Astrocyte (in vitro differentiated cells and primary cell): ENCODE results near the gene GAS6. TPM values are rescaled to one million over a fixed set of nuclear protein-coding genes. Genes with fewer than 3 reads are reported as not detected.

Source experiments
- DNase-seq: peaks from one replicate; pipeline ENCODE4 v3.0.0-alpha.2; 2010; ENCODE audit warnings: low read depth
- FAIRE-seq: peaks from 2 replicates; lab custom pipeline; 2011; peaks lifted over from hg19 to GRCh38; lab: Jason Lieb, UNC
- H2AFZ ChIP-seq: 2 replicates; pipeline ENCODE4 v1.6.0; 2012; ENCODE audit warnings: low read depth, low read length, inconsistent platforms
- H3K27ac ChIP-seq: 2 replicates; pipeline ENCODE4 v1.5.1; 2011; ENCODE audit warnings: low read depth, low read length, inconsistent platforms
- H3K27me3 ChIP-seq: 2 replicates; pipeline ENCODE4 v1.6.0; 2011; ENCODE audit warnings: low read length, inconsistent platforms; ENCODE audit not compliant: insufficient read depth
- H3K36me3 ChIP-seq: 2 replicates; pipeline ENCODE4 v1.5.1; 2011; ENCODE audit warnings: low read length, inconsistent platforms; ENCODE audit not compliant: insufficient read depth
- H3K4me1 ChIP-seq: 2 replicates; pipeline ENCODE4 v1.5.1; 2011; ENCODE audit warnings: low read length, inconsistent platforms; ENCODE audit not compliant: insufficient read depth
- H3K4me2 ChIP-seq: 2 replicates; pipeline ENCODE4 v1.6.0; 2012; ENCODE audit warnings: low read length, inconsistent platforms
- H3K4me3 ChIP-seq: 2 replicates; pipeline ENCODE4 v1.5.1; 2011; ENCODE audit warnings: low read depth, mild to moderate bottlenecking, low read length, inconsistent platforms; ENCODE audit not compliant: insufficient read depth
- H3K79me2 ChIP-seq: 2 replicates; pipeline ENCODE4 v1.6.0; 2012; ENCODE audit warnings: mild to moderate bottlenecking, low read length, inconsistent platforms; ENCODE audit not compliant: insufficient read depth
- H3K9ac ChIP-seq: 2 replicates; pipeline ENCODE4 v1.6.0; 2012; ENCODE audit warnings: mild to moderate bottlenecking, low read length, inconsistent platforms
- H3K9me3 ChIP-seq: 2 replicates; pipeline ENCODE4 v1.5.1; 2012; ENCODE audit warnings: low read depth, mild to moderate bottlenecking, low read length, inconsistent platforms; ENCODE audit not compliant: insufficient read depth
- H4K20me1 ChIP-seq: 2 replicates; pipeline ENCODE4 v1.6.0; 2012; ENCODE audit warnings: low read length, inconsistent platforms; ENCODE audit not compliant: insufficient read depth
- H3K27ac Mint-ChIP-seq: one replicate; pipeline ENCODE4 v1.8.0; 2021; ENCODE audit warnings: mild to moderate bottlenecking, mixed read lengths; ENCODE audit not compliant: unreplicated experiment
- H3K27me3 Mint-ChIP-seq: one replicate; pipeline ENCODE4 v1.8.0; 2021; ENCODE audit warnings: low read depth, mixed read lengths; ENCODE audit not compliant: unreplicated experiment
- H3K36me3 Mint-ChIP-seq: one replicate; pipeline ENCODE4 v1.8.0; 2021; ENCODE audit warnings: low read depth, mixed read lengths; ENCODE audit not compliant: unreplicated experiment
- H3K4me1 Mint-ChIP-seq: one replicate; pipeline ENCODE4 v1.8.0; 2021; ENCODE audit warnings: low read depth, mixed read lengths; ENCODE audit not compliant: unreplicated experiment
- H3K4me3 Mint-ChIP-seq: one replicate; pipeline ENCODE4 v1.8.0; 2021; ENCODE audit warnings: mild to moderate bottlenecking, moderate library complexity, mixed read lengths; ENCODE audit not compliant: unreplicated experiment
- H3K9me3 Mint-ChIP-seq: one replicate; pipeline ENCODE4 v1.8.0; 2021; ENCODE audit warnings: mild to moderate bottlenecking, mixed read lengths; ENCODE audit not compliant: unreplicated experiment
- EZH2 ChIP-seq: IDR thresholded peaks from 2 replicates; pipeline ENCODE4 v1.6.1; 2012; ENCODE audit warnings: mild to moderate bottlenecking, low read length, inconsistent platforms; ENCODE audit not compliant: insufficient read depth
- total RNA-seq: library from RNA; stranded (reverse); gene quantifications from 2 replicates; pipeline ENCODE4 v1.2.1, GENCODE V29; 2021
- TF ChIP-seq, protein P1 (sequence below): IDR thresholded peaks from 2 replicates; pipeline ENCODE4 v1.5.1; 2011; ENCODE audit warnings: low read depth, mild to moderate bottlenecking, inconsistent platforms, low read length, moderate library complexity; ENCODE audit not compliant: insufficient read depth

The GAS6 gene
- total RNA-seq, 1 donor from 2014 or later: 287 TPM

DNA sequence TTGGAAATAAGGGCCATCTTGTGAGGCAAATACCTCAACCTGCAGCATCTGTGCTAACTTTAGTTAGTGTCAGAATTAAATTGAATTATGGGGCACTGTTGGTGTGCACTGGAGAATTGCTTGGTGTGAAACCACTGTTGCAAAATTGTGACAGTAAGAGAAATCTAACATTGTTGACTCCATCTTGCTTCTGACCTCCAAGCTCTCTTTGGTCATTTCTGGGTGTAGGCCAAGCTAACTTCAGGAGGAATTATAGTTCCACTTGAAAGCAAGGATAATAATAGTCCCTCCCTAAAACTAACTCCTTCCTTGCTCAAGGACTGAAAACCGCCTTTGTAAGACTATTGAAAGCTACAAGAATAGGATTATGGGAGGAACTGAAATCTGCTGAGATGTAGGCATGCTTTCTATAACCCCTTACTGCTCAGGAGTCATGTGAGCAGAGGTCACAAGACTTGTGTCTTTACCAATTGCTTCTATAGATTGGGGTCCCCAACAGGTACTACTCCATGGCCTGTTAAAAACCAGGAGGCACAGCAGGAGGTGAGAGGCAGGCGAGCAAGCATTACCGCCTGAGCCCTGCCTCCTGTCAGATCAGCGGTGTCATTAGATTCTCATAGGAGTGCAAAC, 24.9 kb upstream of the GAS6 start:
- H3K9ac ChIP-seq: no peak overlapping the region
- peak; percentile 76 for FAIRE-seq
- Mint-ChIP-seq H3K4me3 (no peak overlapping the region), H3K4me1 (peaks cover 10% of the 10 kb centered on the region), H3K27me3 (peaks cover 13% of the 10 kb centered on the region), H3K27ac (no peak overlapping the region), H3K36me3 (peaks cover 10% of the 10 kb centered on the region), H3K9me3 (peaks cover 1% of the 10 kb centered on the region)
- H3K79me2 ChIP-seq: no peaks in the 10 kb centered on the region
- H3K4me1 ChIP-seq: no peaks in the 10 kb centered on the region
- H3K4me3 ChIP-seq: no peak overlapping the region
- no peaks in the 10 kb centered on the region for H3K36me3 ChIP-seq
- no peaks in the 10 kb centered on the region for H3K9me3 ChIP-seq
- no peak overlapping the region for H2AFZ ChIP-seq
- no peak overlapping the region for H3K27ac ChIP-seq
- TF ChIP-seq, protein P1, sequence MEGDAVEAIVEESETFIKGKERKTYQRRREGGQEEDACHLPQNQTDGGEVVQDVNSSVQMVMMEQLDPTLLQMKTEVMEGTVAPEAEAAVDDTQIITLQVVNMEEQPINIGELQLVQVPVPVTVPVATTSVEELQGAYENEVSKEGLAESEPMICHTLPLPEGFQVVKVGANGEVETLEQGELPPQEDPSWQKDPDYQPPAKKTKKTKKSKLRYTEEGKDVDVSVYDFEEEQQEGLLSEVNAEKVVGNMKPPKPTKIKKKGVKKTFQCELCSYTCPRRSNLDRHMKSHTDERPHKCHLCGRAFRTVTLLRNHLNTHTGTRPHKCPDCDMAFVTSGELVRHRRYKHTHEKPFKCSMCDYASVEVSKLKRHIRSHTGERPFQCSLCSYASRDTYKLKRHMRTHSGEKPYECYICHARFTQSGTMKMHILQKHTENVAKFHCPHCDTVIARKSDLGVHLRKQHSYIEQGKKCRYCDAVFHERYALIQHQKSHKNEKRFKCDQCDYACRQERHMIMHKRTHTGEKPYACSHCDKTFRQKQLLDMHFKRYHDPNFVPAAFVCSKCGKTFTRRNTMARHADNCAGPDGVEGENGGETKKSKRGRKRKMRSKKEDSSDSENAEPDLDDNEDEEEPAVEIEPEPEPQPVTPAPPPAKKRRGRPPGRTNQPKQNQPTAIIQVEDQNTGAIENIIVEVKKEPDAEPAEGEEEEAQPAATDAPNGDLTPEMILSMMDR: no peak
- TF ChIP-seq EZH2: no peak
- H4K20me1 ChIP-seq: no peaks in the 10 kb centered on the region
- no peaks in the 10 kb centered on the region for H3K27me3 ChIP-seq
- H3K4me2 ChIP-seq: no peak overlapping the region
- no peak for DNase-seq

DNA sequence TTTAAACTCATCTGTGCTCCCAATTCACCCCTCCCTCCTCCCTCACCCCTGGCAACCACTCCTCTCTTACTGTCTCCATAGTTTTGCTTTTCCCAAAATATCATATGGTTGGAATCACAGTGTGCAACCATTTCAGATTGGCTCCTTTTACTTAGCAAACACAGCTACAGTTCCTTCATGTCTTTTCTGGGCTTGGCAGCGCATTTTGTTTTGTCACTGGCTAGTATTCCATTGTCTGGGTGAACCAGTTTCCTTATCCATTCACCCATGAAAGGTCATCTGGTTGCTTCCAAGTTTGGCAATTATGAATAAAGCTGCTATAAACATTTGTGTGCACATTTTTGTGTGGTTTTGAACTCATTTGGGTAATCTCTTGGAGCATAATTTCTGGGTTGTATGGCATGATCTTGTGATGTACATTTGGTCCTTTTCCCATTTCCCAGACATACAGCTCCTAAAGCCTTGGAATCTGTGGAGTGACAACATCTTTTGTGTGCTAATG, 23.9 kb upstream of the GAS6 start:
- no peak for TF ChIP-seq EZH2
- TF ChIP-seq, protein P1: no peak
- H3K9ac ChIP-seq: no peak overlapping the region
- H3K27me3 Mint-ChIP-seq: peaks cover 13% of the 10 kb centered on the region
- DNase-seq: peak; percentile 76
- no peaks in the 10 kb centered on the region for H3K9me3 ChIP-seq
- no peaks in the 10 kb centered on the region for H3K9me3 Mint-ChIP-seq
- no peak overlapping the region for H3K27ac ChIP-seq
- no peak overlapping the region for H3K27ac Mint-ChIP-seq
- no peak overlapping the region for H3K4me3 ChIP-seq
- no peaks in the 10 kb centered on the region for H3K36me3 ChIP-seq
- H3K27me3 ChIP-seq: no peaks in the 10 kb centered on the region
- no peaks in the 10 kb centered on the region for H3K79me2 ChIP-seq
- no peaks in the 10 kb centered on the region for H4K20me1 ChIP-seq
- H2AFZ ChIP-seq: no peak overlapping the region
- H3K4me1 ChIP-seq: no peaks in the 10 kb centered on the region
- H3K4me1 Mint-ChIP-seq: peaks cover 10% of the 10 kb centered on the region
- peaks cover 8% of the 10 kb centered on the region for H3K36me3 Mint-ChIP-seq
- no peak overlapping the region for H3K4me2 ChIP-seq
- no peak for FAIRE-seq
- no peak overlapping the region for H3K4me3 Mint-ChIP-seq

DNA sequence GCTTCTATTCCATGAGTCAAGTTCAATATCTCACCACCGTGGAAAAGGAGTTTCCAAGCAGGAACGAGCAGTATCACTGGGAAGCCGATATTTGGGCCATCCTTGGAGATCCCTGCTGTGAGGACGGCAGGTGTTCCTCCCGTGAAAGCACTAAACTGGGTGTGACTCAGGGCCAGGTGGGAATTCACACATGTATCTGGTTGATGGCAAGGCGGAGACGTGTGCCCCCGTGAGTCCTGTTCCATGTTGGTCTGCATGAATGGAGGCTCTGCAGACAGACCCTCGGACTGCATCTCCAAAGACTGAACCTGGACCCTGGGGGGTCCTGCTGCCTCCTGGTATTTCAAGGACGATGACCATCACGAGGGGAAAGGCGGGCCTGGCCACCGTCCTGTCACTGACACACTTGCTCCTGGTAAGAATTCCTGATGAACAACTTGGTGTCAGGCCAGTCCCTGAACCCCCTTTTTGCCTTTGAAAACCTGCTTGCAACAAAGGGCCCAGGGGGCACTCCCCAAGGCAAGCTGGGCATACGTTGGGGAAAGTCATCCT, 22.8 kb upstream of the GAS6 start:
- Histone ChIP-seq H3K9me3 (no peaks in the 10 kb centered on the region), H3K4me1 (no peaks in the 10 kb centered on the region), H3K79me2 (no peaks in the 10 kb centered on the region), H3K4me3 (no peak overlapping the region), H3K27me3 (no peaks in the 10 kb centered on the region), H3K4me2 (no peak overlapping the region), H3K27ac (no peak overlapping the region), H2AFZ (no peak overlapping the region), H4K20me1 (no peaks in the 10 kb centered on the region), H3K9ac (no peak overlapping the region), H3K36me3 (no peaks in the 10 kb centered on the region)
- H3K4me1 Mint-ChIP-seq: peaks cover 10% of the 10 kb centered on the region
- FAIRE-seq: no peak
- peaks cover 6% of the 10 kb centered on the region for H3K36me3 Mint-ChIP-seq
- no peak overlapping the region for H3K4me3 Mint-ChIP-seq
- TF ChIP-seq, protein P1: no peak
- no peak for TF ChIP-seq EZH2
- H3K27me3 Mint-ChIP-seq: peaks cover 13% of the 10 kb centered on the region
- H3K27ac Mint-ChIP-seq: no peak overlapping the region
- no peak for DNase-seq
- no peaks in the 10 kb centered on the region for H3K9me3 Mint-ChIP-seq
